IPS DF 6.9 (cell line): ENCODE measurements around the gene UBE2I.

ENCODE experiments used
- DNase-seq: peaks from one replicate; pipeline ENCODE4 v3.0.0-alpha.2; 2013; ENCODE audit warnings: low read depth, low spot score
- H3K27ac ChIP-seq: one replicate; pipeline ENCODE4 v1.5.1; 2013; ENCODE audit warnings: low read length, control low read depth
- H3K27me3 ChIP-seq: 2 replicates; pipeline ENCODE4 v1.6.1; 2013; ENCODE audit warnings: mild to moderate bottlenecking, low read length; ENCODE audit not compliant: control insufficient read depth, insufficient read depth
- H3K36me3 ChIP-seq: 2 replicates; pipeline ENCODE4 v1.6.1; 2013; ENCODE audit warnings: low read length; ENCODE audit not compliant: control insufficient read depth, insufficient read depth
- H3K4me1 ChIP-seq: 2 replicates; pipeline ENCODE4 v1.6.1; 2013; ENCODE audit warnings: low read length; ENCODE audit not compliant: control insufficient read depth, insufficient read depth
- H3K4me3 ChIP-seq: 2 replicates; pipeline ENCODE4 v1.5.1; 2013; ENCODE audit warnings: mild to moderate bottlenecking, low read length
- H3K9me3 ChIP-seq: 2 replicates; pipeline ENCODE4 v1.6.1; 2013; ENCODE audit warnings: low read length, inconsistent platforms; ENCODE audit not compliant: control insufficient read depth, insufficient read depth
- WGBS: extraction: QIAGEN DNeasy Blood & Tissue Kit; methylation state at CpG from one replicate; pipeline ENCODE4 v1.1.7; 2013; ENCODE audit warnings: mixed read lengths, missing lambda C conversion rate; ENCODE audit not compliant: insufficient read length, insufficient coverage; 5-methylcytosine and 5-hydroxymethylcytosine counted together

The UBE2I gene

GRCh38 chr16:1375741-1376410, 66.4 kb downstream of the UBE2I start:
- no peaks in the 10 kb centered on the region; the same call in none of the 2 replicates for H3K4me1 ChIP-seq
- H3K36me3 ChIP-seq, result peaks cover 4% of the 10 kb centered on the region; the same call in 1 of the 2 replicates
- H3K9me3 ChIP-seq, result no peaks in the 10 kb centered on the region
- no CpG with 5 or more reads among the region's 19 CpGs for WGBS
- no peaks in the 10 kb centered on the region for H3K27me3 ChIP-seq
- no peak overlapping the region for H3K4me3 ChIP-seq
- DNase-seq, result no peak
- no peak overlapping the region for H3K27ac ChIP-seq
